GM23338 (cell line): ENCODE measurements around the gene MORC2. TPM values are rescaled to one million over a fixed set of nuclear protein-coding genes. Genes with fewer than 3 reads are reported as not detected.
A peak's percentile ranks its signal among the peaks of the same experiment; 100 is the strongest.

Source experiments
- ATAC-seq: fragments of 200-7000 bp; cut with Tn5 transposase; 3 replicates; pipeline ENCODE4 v1.9.1; 2020
- DNase-seq: peaks from one replicate; pipeline ENCODE4 v3.0.0-alpha.2; 2015; ENCODE audit warnings: low spot score
- H2AFZ ChIP-seq: fragments of 200-600 bp; sonication (generic); 2 replicates; pipeline ENCODE4 v1.8.0; 2016; ENCODE audit warnings: antibody characterized with exemption, mild to moderate bottlenecking, moderate library complexity
- H3F3A ChIP-seq: fragments of 200-600 bp; sonication (generic); replicated peaks from 2 replicates; pipeline ENCODE4 v1.8.0; 2017; ENCODE audit warnings: antibody characterized with exemption, mixed run types, low read depth
- H3K27ac ChIP-seq: fragments of 200-600 bp; sonication (generic); 2 replicates; pipeline ENCODE4 v1.6.1; 2016; ENCODE audit warnings: low read depth
- H3K27me3 ChIP-seq: fragments of 200-600 bp; sonication (generic); 2 replicates; pipeline ENCODE4 v1.8.0; 2016; ENCODE audit warnings: mild to moderate bottlenecking, mixed run types, moderate library complexity; ENCODE audit not compliant: insufficient read depth
- H3K36me3 ChIP-seq: fragments of 200-600 bp; sonication (generic); 2 replicates; pipeline ENCODE4 v1.8.0; 2016; ENCODE audit warnings: mild to moderate bottlenecking; ENCODE audit not compliant: insufficient read depth
- H3K4me1 ChIP-seq: fragments of 200-600 bp; sonication (generic); 2 replicates; pipeline ENCODE4 v1.8.0; 2016; ENCODE audit warnings: mild to moderate bottlenecking, moderate library complexity; ENCODE audit not compliant: insufficient read depth
- H3K4me2 ChIP-seq: fragments of 200-600 bp; sonication (generic); 2 replicates; pipeline ENCODE4 v1.7.1; 2017; ENCODE audit warnings: mixed run types
- H3K4me3 ChIP-seq: fragments of 200-600 bp; sonication (generic); 2 replicates; pipeline ENCODE4 v1.6.1; 2016; ENCODE audit warnings: mixed run types
- H3K79me2 ChIP-seq: fragments of 200-600 bp; sonication (generic); replicated peaks from 2 replicates; pipeline ENCODE4 v1.8.0; 2017; ENCODE audit warnings: mild to moderate bottlenecking; ENCODE audit not compliant: insufficient read depth
- H3K9me2 ChIP-seq: fragments of 200-600 bp; sonication (generic); 2 replicates; pipeline ENCODE4 v1.8.0; 2017; ENCODE audit not compliant: insufficient read depth
- H4K20me1 ChIP-seq: fragments of 200-600 bp; sonication (generic); replicated peaks from 2 replicates; pipeline ENCODE4 v1.8.0; 2017; ENCODE audit warnings: mild to moderate bottlenecking; ENCODE audit not compliant: insufficient read depth
- H3K27ac Mint-ChIP-seq: 2 replicates; pipeline ENCODE4 v1.8.0; 2020; ENCODE audit warnings: inconsistent platforms, mild to moderate bottlenecking, moderate library complexity, mixed read lengths
- H3K27me3 Mint-ChIP-seq: 3 replicates; pipeline ENCODE4 v1.8.0; 2022; ENCODE audit warnings: low read depth, mild to moderate bottlenecking, moderate library complexity, mixed read lengths, inconsistent platforms; ENCODE audit not compliant: insufficient read depth, poor library complexity
- H3K36me3 Mint-ChIP-seq: 3 replicates; pipeline ENCODE4 v1.8.0; 2021; ENCODE audit warnings: low read depth, mild to moderate bottlenecking, inconsistent platforms, moderate library complexity, mixed read lengths
- H3K4me1 Mint-ChIP-seq: 3 replicates; pipeline ENCODE4 v1.8.0; 2020; ENCODE audit warnings: mild to moderate bottlenecking, inconsistent platforms, mixed read lengths
- H3K4me3 Mint-ChIP-seq: 3 replicates; pipeline ENCODE4 v1.8.0; 2021; ENCODE audit warnings: moderate library complexity, mild to moderate bottlenecking, inconsistent platforms, mixed read lengths
- H3K9me3 Mint-ChIP-seq: 3 replicates; pipeline ENCODE4 v1.8.0; 2020; ENCODE audit warnings: moderate library complexity, mild to moderate bottlenecking, inconsistent platforms, mixed read lengths
- CTCF ChIP-seq, 2 experiments: fragments of 200-600 bp in 1 of 2; sonication (generic) in 1 of 2; conservative IDR thresholded peaks; 2 replicates each; pipeline versions ENCODE4 v1.5.1 to v1.6.1; 2016 to 2017; ENCODE audit warnings: antibody characterized with exemption in 2 of 2, low read depth in 2 of 2, mild to moderate bottlenecking in 2 of 2, moderate library complexity in 1 of 2
- ETS1 ChIP-seq: IDR thresholded peaks from 2 replicates; pipeline ENCODE4 v1.6.1; 2016; ENCODE audit warnings: antibody characterized with exemption
- EZH2phosphoT487 ChIP-seq: fragments of 200-600 bp; sonication (generic); IDR thresholded peaks from one replicate; pipeline ENCODE4 v1.8.1; 2018; ENCODE audit warnings: antibody characterized with exemption; ENCODE audit not compliant: unreplicated experiment
- JUNB ChIP-seq: IDR thresholded peaks from one replicate; pipeline ENCODE4 v1.6.1; 2016; ENCODE audit warnings: antibody characterized with exemption; ENCODE audit not compliant: unreplicated experiment
- NANOG ChIP-seq: IDR thresholded peaks from 2 replicates; pipeline ENCODE4 v1.6.1; 2016; ENCODE audit warnings: antibody characterized with exemption, borderline replicate concordance
- POLR2AphosphoS5 ChIP-seq: IDR thresholded peaks from 2 replicates; pipeline ENCODE4 v1.6.1; 2016; ENCODE audit warnings: antibody characterized with exemption, low read depth
- REST ChIP-seq: IDR thresholded peaks from one replicate; pipeline ENCODE4 v1.6.1; 2018; ENCODE audit warnings: antibody characterized with exemption; ENCODE audit not compliant: unreplicated experiment
- ZNF114 ChIP-seq: fragments of 250-450 bp; sonication (Bioruptor Pico); IDR thresholded peaks from 2 replicates; pipeline ENCODE4 v1.5.0; 2020; ENCODE audit warnings: mild to moderate bottlenecking, moderate library complexity
- ZNF331 ChIP-seq: fragments of 250-450 bp; sonication (Bioruptor Pico); IDR thresholded peaks from 2 replicates; pipeline ENCODE4 v1.5.0; 2020; ENCODE audit warnings: low read depth, mild to moderate bottlenecking, moderate library complexity
- ZNF462 ChIP-seq: fragments of 250-450 bp; sonication (Bioruptor Pico); IDR thresholded peaks from 2 replicates; pipeline ENCODE4 v1.5.0; 2020; ENCODE audit warnings: mild to moderate bottlenecking, moderate library complexity
- polyA plus RNA-seq: library from polyadenylated mRNA; unstranded; fragments of >200 nt; fragmentation: Nextera tagmentation; extraction: Ambion mirVana; gene quantifications from 2 replicates; pipeline ENCODE4 v1.2.1, GENCODE V29; 2016
- total RNA-seq: library from RNA; depleted of rRNA; stranded (reverse); fragments of >200 nt; shearing (Covaris generic); gene quantifications from 2 replicates; pipeline ENCODE4 v1.2.3, GENCODE V29; 2014

The MORC2 gene
- total and polyA plus RNA-seq, 2 experiments from 2014 or later = 33.1 to 63.8 TPM

GRCh38 chr22:30920407-30920806 lies 48.2 kb downstream of the MORC2 start:
- Histone ChIP-seq H3K4me2 (no peak overlapping the region), H4K20me1 (peaks cover 5% of the 10 kb centered on the region; the same call in 1 of the 2 replicates), H3K79me2 (no peaks in the 10 kb centered on the region), H3K4me1 (no peaks in the 10 kb centered on the region), H3K4me3 (no peak overlapping the region), H3F3A (peaks cover 5% of the 10 kb centered on the region; the same call in 1 of the 2 replicates), H2AFZ (no peak overlapping the region), H3K9me2 (no peaks in the 10 kb centered on the region; the same call in 1 of the 2 replicates), H3K36me3 (peaks cover 8% of the 10 kb centered on the region), H3K27ac (no peak overlapping the region), H3K27me3 (no peaks in the 10 kb centered on the region)
- DNase-seq (peak; percentile 90), ATAC-seq (peak; percentile 85)
- Mint-ChIP-seq H3K4me1 (peaks cover 11% of the 10 kb centered on the region; the same call in 2 of the 3 replicates), H3K27ac (no peak overlapping the region), H3K9me3 (peaks cover 13% of the 10 kb centered on the region), H3K27me3 (peaks cover 10% of the 10 kb centered on the region), H3K4me3 (no peak overlapping the region), H3K36me3 (peaks cover 42% of the 10 kb centered on the region)
- no peak for TF ChIP-seq NANOG
- TF ChIP-seq ETS1 = no peak
- TF ChIP-seq ZNF114 = no peak
- peak; percentile 84 to 93 for TF ChIP-seq CTCF (conservative IDR thresholded peaks at IDR 0.05; ENCODE audit: low read depth in 2 of 2)

- Histone ChIP-seq H3K79me2 (no peaks in the 10 kb centered on the region), H3K4me2 (no peak overlapping the region), H3K4me1 (no peaks in the 10 kb centered on the region), H3K27ac (no peak overlapping the region), H3K9me2 (no peaks in the 10 kb centered on the region; the same call in 1 of the 2 replicates), H3K36me3 (peaks cover 5% of the 10 kb centered on the region; the same call in 1 of the 2 replicates), H3K27me3 (no peaks in the 10 kb centered on the region), H3K4me3 (no peak overlapping the region), H3F3A (peaks cover 3% of the 10 kb centered on the region; the same call in 1 of the 2 replicates), H4K20me1 (peaks cover 5% of the 10 kb centered on the region; the same call in 1 of the 2 replicates), H2AFZ (no peak overlapping the region)
- peaks cover 11% of the 10 kb centered on the region; the same call in 2 of the 3 replicates for H3K4me1 Mint-ChIP-seq
- peaks cover 10% of the 10 kb centered on the region for H3K27me3 Mint-ChIP-seq
- ATAC-seq (no peak), DNase-seq (no peak)
- peaks cover 13% of the 10 kb centered on the region for H3K9me3 Mint-ChIP-seq
- H3K36me3 Mint-ChIP-seq = peaks cover 39% of the 10 kb centered on the region
- H3K4me3 Mint-ChIP-seq = no peak overlapping the region
- H3K27ac Mint-ChIP-seq = no peak overlapping the region
- TF ChIP-seq ZNF462 (CRISPR knock-in tag) = no peak
- no peak for TF ChIP-seq JUNB
- no peak for TF ChIP-seq ZNF331
- TF ChIP-seq EZH2phosphoT487 = no peak
- no peak for TF ChIP-seq REST
- TF ChIP-seq POLR2AphosphoS5 = no peak
These were observed 48.6 kb downstream of the MORC2 start for GRCh38 chr22:30919973-30920372.
